GM18868 (cell line): ENCODE measurements around the gene HYAL1.
"Not testable (repeated sequence)": the region's sequence is repeated elsewhere in the genome, so short reads cannot be mapped to it uniquely, and the experiment has no call there.

ENCODE experiments used
- ATAC-seq: cut with Tn5 transposase; IDR thresholded peaks from one replicate; pipeline ENCODE4 v1.9.1; 2021; ENCODE audit warnings: mild to moderate bottlenecking, moderate library complexity; ENCODE audit not compliant: unreplicated experiment

Gene HYAL1

GRCh38 chr3:50319181-50319893 is 16.0 kb upstream of the HYAL1 start:
- ATAC-seq = no peak

- ATAC-seq = no peak
These were observed 15.2 kb upstream of the HYAL1 start for GRCh38 chr3:50318615-50319014.

GRCh38 chr3:50318163-50318562 is 14.8 kb upstream of the HYAL1 start:
- ATAC-seq = no peak

GRCh38 chr3:50317300-50317699 is 13.9 kb upstream of the HYAL1 start:
- no peak for ATAC-seq

- no peak for ATAC-seq
These were observed 13.4 kb upstream of the HYAL1 start for GRCh38 chr3:50316657-50317242.

GRCh38 chr3:50314816-50315215 is 11.4 kb upstream of the HYAL1 start:
- no peak for ATAC-seq

GRCh38 chr3:50314342-50314741 is 11.0 kb upstream of the HYAL1 start:
- no peak for ATAC-seq

GRCh38 chr3:50312041-50312440 is 8.7 kb upstream of the HYAL1 start:
- not testable (repeated sequence) for ATAC-seq

- ATAC-seq = no peak
These were observed 1.2 kb upstream of the HYAL1 start for GRCh38 chr3:50304601-50305000.

- ATAC-seq = no peak
These were observed 1.0 kb downstream of the HYAL1 start for GRCh38 chr3:50302095-50303012.

- no peak for ATAC-seq
These were observed 2.6 kb downstream of the HYAL1 start for GRCh38 chr3:50300681-50301254.

GRCh38 chr3:50299929-50300680 is 3.3 kb downstream of the HYAL1 start:
- ATAC-seq = no peak

GRCh38 chr3:50299638-50299928 is 3.8 kb downstream of the HYAL1 start:
- ATAC-seq = no peak

GRCh38 chr3:50298836-50299637 is 4.3 kb downstream of the HYAL1 start, which contains the start of the genes HYAL3 and NAA80:
TSS of gene HYAL3 (minus strand) at chr3:50299405. CDS start at chr3:50295602, 3,803 bp downstream.
TSS of gene NAA80 (minus strand) at chr3:50299405. CDS start at chr3:50297463, 1,942 bp downstream.
- ATAC-seq = peak; percentile 85

GRCh38 chr3:50297896-50298725 is 5.3 kb downstream of the HYAL1 start:
- no peak for ATAC-seq

GRCh38 chr3:50297384-50297775 is 6.0 kb downstream of the HYAL1 start:
- ATAC-seq = no peak

GRCh38 chr3:50296721-50297383 is 6.5 kb downstream of the HYAL1 start:
- ATAC-seq = no peak
